Vagina (tissue), 2 donors: ENCODE results near the gene ZSWIM1.

Experiments
- CTCF ChIP-seq, 3 experiments: fragments of 450-650 bp in 2 of 3; fragments of 200-600 bp in 1 of 3; sonication (generic) in 1 of 3; IDR thresholded peaks; one replicate each; pipeline ENCODE4 v1.5.1; 2017 to 2019; ENCODE audit warnings: antibody characterized with exemption in 3 of 3, mild to moderate bottlenecking in 2 of 3, moderate library complexity in 2 of 3
- POLR2A ChIP-seq, 2 donors: fragments of 450-650 bp; IDR thresholded peaks; one replicate each; pipeline ENCODE4 v1.6.1; 2017; ENCODE audit warnings: antibody characterized with exemption in 2 of 2, mild to moderate bottlenecking in 2 of 2, moderate library complexity in 2 of 2

GRCh38 chr20:45887346-45887715 lies 6.3 kb downstream of the ZSWIM1 start, which contains the start of gene SPATA25:
- TF ChIP-seq CTCF (IDR thresholded peaks at IDR 0.05): no peak
- no peak for TF ChIP-seq POLR2A (IDR thresholded peaks at IDR 0.05)
